CD4-positive, alpha-beta T cell treated with Interleukin-1 beta for 1 hour (primary cell): ENCODE measurements around the gene MTMR6.

ENCODE experiments used
- DNase-seq, 2 donors: peaks; one replicate each; pipeline ENCODE4 v3.0.0-alpha.2; 2020 to 2022

MTMR6 gene

DNA sequence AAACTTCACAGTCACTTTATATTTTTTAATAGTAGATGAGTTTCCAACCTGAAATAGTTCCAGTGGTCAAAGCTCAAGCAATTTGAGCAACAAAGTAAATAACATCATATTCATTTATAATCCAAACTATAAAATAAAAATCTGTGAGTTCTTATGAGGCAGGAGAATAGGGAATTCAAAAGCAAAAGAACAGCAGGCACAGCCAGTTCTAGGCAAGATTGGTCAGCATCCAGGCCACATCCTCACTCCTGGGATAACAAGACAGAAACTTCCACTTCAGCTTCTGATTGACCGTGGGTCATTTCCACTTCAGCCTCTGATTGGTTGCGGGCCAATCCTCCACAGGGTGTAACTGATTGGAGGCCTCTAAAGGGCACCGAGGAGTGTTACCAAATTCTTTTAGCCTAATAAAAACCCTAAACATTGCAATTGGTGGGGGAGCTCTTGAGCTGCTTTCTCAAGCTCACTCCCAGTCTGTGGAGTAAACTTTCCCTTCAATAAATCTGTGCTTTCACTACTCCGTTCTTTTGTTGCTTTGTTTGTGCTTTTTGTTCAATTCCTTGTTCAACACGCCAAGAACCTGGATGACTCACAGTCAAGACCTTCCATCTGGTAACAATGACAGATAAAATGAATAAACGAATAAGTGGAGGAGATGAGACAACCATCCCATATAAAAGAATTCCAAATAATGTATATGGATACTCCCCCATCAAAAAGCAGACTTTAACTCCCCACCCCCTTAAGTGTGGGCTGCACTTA lies 72.6 kb downstream of the MTMR6 start:
- no peak for DNase-seq

DNA sequence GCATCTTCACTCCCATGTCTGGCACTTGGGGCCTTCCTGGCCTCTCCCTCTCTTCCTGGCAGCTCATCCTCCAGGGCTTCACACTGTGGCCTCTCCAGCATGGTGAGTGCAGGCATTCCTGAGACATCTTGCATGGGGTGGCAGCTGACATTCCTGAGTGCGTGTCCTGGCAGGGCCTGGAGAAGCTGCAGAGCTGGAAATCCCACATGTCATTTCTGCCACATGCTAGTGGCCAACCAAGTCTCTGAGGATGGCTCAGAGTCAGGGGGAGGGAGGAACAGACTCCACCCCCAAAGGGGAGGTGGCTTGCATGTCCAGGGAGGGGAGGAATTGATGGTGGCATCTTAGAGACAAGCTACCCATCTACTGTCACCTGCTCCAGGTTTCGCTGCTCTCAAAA lies 73.6 kb downstream of the MTMR6 start:
- no peak for DNase-seq

- DNase-seq, result no peak
Measured at GRCh38 chr13:25210842-25211569, 76.3 kb downstream of the MTMR6 start.

GRCh38 chr13:25207291-25207810 lies 79.9 kb downstream of the MTMR6 start:
- DNase-seq, result no peak

- no peak for DNase-seq
Measured at GRCh38 chr13:25204863-25205262, 82.4 kb downstream of the MTMR6 start.

DNA sequence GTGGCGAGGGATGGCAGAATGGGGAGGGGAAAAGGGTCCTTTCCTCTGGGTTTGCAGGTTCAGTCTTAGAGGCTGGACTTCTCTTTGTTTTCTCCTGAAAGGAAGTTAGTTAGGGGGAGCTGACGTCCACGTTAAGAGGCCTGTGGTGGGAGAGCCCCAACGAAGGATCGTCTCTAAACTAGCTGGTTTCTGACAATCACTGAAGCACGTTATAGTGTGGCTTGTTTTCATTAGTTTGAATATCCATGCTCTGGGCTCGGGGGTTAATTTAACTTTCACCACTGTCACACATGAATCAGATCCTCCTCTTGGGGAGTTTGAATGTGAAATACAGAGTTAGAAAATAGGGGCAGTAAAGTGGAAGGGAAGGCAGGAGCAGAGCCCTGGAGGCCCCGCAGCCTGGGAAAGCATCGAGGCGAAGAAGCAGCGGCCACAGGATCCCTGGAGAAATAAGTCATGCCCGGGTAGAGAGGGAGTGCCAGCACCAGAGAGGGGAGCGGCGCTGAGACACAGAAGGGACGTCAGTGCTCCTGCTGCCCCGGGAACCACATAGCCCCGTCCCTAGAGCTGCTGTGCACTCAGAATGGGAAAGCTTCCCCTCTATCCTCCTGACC lies 84.1 kb downstream of the MTMR6 start:
- DNase-seq, result no peak

DNA sequence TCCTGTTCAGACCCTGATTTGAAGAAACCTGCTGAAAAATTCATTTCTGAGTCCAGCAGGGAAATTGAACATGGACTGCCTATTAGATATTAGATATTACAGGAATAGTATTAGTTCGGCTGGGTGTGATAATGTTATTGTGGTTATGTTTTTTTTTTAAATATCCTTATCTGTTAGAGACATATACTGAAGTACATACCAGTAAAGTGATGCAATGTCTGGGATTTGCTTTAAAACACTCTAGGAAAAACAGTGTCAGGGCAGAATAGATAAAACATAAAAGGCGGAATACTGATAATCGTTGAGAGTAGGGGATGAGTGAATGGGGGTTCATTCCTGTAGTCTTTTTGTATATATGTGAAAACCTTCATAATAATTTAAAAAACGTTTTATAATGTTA lies 86.5 kb downstream of the MTMR6 start:
- DNase-seq, result no peak

- no peak for DNase-seq
Measured at GRCh38 chr13:25198647-25199046, 88.6 kb downstream of the MTMR6 start.

DNA sequence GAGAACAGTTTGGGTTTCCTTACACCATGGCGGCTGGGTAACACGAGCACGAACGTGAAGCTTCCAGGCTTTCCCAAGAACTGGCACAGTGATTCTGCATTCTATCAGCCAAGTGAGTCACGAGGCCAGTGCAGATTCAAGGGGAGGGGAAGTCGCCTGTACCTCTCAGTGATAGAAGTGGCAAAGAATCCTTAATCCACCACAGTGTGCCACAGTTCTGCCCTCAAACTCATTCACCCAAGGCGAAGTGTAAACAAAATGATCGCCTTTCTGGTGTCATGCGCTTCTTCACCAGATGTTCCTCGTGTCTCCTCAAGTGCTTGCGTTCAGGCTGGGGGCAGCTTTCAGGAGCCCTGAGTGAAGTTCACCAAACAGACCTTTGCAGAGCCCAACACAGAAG lies 90.3 kb downstream of the MTMR6 start:
- DNase-seq, result no peak
